IPS-18a (cell line): ENCODE measurements around the gene KEAP1.

ENCODE experiments used
- H3K27ac ChIP-seq: one replicate; pipeline ENCODE4 v1.5.1; 2013; ENCODE audit warnings: low read length
- H3K27me3 ChIP-seq: one replicate; pipeline ENCODE4 v1.6.1; 2013; ENCODE audit warnings: mild to moderate bottlenecking, low read length; ENCODE audit not compliant: control insufficient read depth, insufficient read depth
- H3K36me3 ChIP-seq: one replicate; pipeline ENCODE4 v1.6.1; 2013; ENCODE audit warnings: low read depth, low read length; ENCODE audit not compliant: control insufficient read depth
- H3K4me1 ChIP-seq: one replicate; pipeline ENCODE4 v1.6.1; 2013; ENCODE audit warnings: low read depth, low read length; ENCODE audit not compliant: control insufficient read depth
- H3K4me3 ChIP-seq: one replicate; pipeline ENCODE4 v1.5.1; 2013; ENCODE audit warnings: low read length
- H3K9ac ChIP-seq: one replicate; pipeline ENCODE4 v1.6.1; 2013; ENCODE audit warnings: mild to moderate bottlenecking, low read length, moderate library complexity
- H3K9me3 ChIP-seq: one replicate; pipeline ENCODE4 v1.6.1; 2013; ENCODE audit warnings: low read depth, low read length; ENCODE audit not compliant: control insufficient read depth

Gene KEAP1

DNA sequence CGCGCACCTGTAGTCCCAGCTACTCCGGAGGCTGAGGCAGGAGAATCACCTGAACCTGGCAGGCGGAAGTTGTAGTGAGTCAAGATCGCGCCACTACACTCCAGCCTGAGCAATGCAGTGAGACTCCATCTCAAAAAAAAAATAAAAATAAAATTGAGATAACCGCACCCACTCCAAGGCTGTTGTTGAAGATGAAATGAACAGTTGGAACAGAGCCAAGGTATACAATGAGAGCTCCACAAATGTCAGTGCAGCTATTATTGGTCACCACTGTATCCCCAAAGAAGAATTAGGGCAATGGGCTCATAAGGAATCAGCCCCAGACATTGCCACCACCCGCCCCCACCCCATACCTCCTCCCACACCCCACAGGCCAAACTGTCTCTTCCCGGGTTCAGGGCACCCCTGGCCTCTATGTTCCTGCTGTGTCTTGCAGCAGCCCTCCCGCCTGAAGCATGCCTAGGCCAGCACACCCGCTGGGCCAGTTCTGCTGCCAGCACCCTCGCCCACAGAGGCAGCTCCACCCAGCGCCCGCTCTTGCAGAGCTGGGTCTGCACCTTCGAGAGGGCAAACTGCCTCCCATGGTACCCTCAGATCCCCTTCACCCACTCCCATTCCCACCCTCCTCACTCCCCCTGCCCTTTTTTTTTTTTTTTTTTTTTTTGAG lies 17.6 kb upstream of the KEAP1 start:
- Histone ChIP-seq H3K9me3 (no peaks in the 10 kb centered on the region), H3K27me3 (peaks cover 42% of the 10 kb centered on the region), H3K27ac (no peak overlapping the region), H3K9ac (no peak overlapping the region), H3K4me1 (peaks cover 14% of the 10 kb centered on the region), H3K4me3 (no peak overlapping the region), H3K36me3 (no peaks in the 10 kb centered on the region)

DNA sequence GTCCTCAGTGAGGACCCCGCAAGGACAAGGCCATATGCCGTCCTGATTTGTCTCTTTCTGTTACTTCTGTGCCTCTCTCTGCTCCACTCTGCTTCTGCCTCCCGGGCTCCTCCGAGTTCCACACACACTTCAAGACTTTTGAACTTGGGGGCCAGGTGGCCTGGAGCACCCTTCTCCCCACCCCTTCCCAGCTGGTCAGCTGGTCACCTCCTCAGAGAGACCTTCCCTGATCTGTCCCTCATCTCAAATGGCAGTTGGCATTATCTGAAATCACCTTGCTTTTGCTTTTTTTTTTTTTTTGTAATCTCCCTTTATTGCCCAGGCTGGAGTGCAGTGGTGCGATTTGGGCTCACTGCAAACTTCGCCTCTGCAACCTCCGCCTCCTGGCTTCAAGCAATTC lies 16.3 kb upstream of the KEAP1 start:
- H3K27me3 ChIP-seq: peaks cover 56% of the 10 kb centered on the region
- no peak overlapping the region for H3K27ac ChIP-seq
- H3K9me3 ChIP-seq: no peaks in the 10 kb centered on the region
- no peak overlapping the region for H3K9ac ChIP-seq
- H3K4me3 ChIP-seq: no peak overlapping the region
- H3K4me1 ChIP-seq: peaks cover 14% of the 10 kb centered on the region
- no peaks in the 10 kb centered on the region for H3K36me3 ChIP-seq

DNA sequence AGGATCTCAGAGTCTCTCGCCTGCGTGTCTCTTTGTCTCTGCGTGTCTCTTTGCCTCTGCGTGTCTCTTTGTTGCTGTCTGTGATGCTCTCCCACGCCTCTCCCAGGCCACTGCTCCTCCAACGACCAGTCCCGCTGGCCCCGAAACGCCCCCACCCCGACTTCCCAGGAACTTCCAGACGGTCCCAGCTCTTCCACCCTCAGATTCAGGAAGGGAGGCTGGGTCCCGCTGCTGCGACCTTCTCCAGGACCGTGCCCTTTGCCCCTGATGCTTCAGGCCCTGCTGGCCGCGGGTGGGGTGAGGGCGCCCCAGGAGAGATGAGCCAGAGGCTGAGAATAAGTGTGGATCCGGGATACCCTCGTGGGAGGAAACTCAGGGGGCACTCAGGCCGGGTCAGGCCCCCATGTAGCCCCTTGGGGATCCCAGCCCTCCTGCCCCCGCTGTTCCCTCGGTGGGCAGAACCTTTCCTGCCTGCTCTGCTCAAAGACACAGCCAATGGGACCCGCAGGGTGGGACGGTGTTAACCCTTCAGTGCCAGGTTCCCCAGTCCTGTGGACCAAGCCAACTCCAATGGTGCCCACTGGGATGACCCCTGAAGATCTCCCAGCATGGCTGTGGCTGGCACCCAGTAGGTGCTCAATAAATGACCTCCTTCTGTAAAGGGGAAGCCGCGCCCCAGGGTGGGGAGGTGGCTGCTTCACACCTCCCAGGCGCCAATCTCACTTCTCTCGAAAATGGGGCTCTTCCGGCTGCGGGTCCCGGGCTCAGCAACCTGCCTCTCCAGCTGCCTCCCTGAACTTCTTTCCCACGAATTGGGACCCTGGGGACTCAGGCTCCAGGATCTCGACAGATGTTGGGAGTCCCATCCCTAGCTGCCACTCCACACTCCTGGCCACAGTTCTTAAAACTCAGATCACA lies 15.5 kb upstream of the KEAP1 start:
- H3K27me3 ChIP-seq: peaks cover 63% of the 10 kb centered on the region
- no peak overlapping the region for H3K27ac ChIP-seq
- H3K9ac ChIP-seq: no peak overlapping the region
- no peaks in the 10 kb centered on the region for H3K9me3 ChIP-seq
- H3K4me1 ChIP-seq: peaks cover 14% of the 10 kb centered on the region
- no peaks in the 10 kb centered on the region for H3K36me3 ChIP-seq
- H3K4me3 ChIP-seq: peak overlapping the region; percentile 44

DNA sequence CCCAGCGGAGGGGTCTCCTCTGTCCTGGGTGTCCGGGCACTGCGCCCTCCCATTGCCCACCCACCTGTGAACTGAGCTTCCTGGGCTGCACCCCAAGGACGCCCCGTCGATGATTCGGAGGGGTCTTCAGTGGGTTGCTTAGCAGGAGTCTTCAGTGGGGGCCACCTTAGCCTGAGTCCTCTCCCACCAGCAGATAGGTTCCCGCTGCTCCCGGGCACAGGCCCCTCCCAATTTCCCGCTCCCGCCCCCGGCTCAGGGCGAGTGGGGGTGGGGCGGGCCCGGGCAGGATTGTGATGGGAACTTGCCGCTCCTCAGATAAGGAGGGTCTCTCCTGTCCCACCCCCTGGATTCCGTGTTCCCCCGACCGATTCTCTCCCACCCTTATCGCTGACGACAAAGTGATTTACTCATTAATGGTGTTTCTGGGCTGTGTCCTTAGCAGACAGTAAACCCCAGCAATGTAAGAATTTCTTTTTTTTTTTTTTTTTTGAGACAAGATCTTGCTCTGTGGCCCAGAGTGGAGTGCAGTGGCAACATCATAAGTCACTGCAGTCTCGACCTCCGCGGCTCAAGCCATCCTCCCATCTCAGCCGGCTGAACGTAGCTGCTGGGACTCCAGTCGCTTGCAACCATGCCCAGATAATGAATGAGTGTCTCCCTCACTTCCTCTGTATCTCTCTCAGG lies 14.7 kb upstream of the KEAP1 start:
- peaks cover 14% of the 10 kb centered on the region for H3K4me1 ChIP-seq
- H3K9me3 ChIP-seq: no peaks in the 10 kb centered on the region
- peak overlapping the region; percentile 44 for H3K4me3 ChIP-seq
- H3K9ac ChIP-seq: no peak overlapping the region
- no peak overlapping the region for H3K27ac ChIP-seq
- no peaks in the 10 kb centered on the region for H3K36me3 ChIP-seq
- H3K27me3 ChIP-seq: peaks cover 71% of the 10 kb centered on the region

DNA sequence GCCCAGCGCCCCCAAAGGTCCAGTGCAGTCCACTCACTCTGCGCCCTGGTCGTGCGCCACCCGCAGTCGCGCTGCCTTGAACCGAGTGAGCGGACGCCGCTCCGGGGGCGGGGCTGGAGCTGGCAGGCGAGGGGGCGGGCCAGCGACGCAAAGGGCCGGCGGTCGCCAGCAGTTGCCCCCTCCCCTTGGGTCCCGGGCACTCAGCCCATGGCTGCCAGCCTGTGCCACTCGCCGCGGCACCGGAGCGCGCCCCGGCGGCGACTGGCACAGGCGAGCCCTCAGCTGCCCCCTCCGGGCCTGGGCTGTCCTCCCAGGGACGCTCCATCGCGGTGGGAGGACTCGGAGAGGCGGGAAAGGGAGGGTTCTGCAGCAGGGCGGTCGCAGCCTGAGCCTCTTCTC lies 14.2 kb upstream of the KEAP1 start, which contains the start of gene S1PR5:
Gene S1PR5 (minus strand): TSS at position 87 of the 399 bp plus-strand sequence. CDS start 2,436 bp downstream, outside the sequence.
- Histone ChIP-seq H3K4me1 (peaks cover 14% of the 10 kb centered on the region), H3K36me3 (no peaks in the 10 kb centered on the region), H3K4me3 (peak within 1 kb of the TSS; percentile 44), H3K9me3 (no peaks in the 10 kb centered on the region), H3K9ac (no peak within 1 kb of the TSS), H3K27ac (no peak within 1 kb of the TSS), H3K27me3 (peaks cover 76% of the 10 kb centered on the region)

DNA sequence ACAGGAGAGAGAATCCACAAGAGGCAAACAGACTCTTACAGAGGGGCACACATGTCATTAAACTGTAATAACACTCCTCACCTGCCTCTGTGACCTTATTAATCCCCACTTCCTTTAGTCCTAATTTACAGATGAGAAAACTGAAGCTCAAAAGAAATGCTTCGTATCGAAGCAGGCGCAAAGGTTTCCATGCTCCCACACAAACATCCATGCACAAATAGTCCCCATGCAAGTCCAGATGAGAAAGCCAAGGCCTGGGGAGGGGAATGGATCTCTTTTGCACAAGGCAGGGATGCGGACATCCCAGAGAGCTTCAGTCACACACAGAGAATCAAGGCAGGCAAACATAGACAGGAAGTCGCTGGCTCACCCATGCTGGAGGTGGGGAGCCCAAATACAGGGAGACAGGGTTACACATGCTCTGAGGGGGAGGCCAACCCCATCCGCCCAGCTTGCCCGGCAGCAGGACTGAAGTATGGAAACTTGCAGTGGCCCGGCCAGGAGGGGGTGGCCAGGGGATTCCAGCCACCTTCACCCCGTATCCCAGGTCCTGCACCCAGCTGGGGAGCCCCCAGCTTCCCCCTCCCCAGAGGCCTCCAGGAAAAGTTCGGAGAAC lies 13.6 kb upstream of the KEAP1 start:
- H3K9ac ChIP-seq: no peak overlapping the region
- no peaks in the 10 kb centered on the region for H3K9me3 ChIP-seq
- peak overlapping the region; percentile 44 for H3K4me3 ChIP-seq
- no peak overlapping the region for H3K27ac ChIP-seq
- H3K4me1 ChIP-seq: peaks cover 14% of the 10 kb centered on the region
- peaks cover 76% of the 10 kb centered on the region for H3K27me3 ChIP-seq
- H3K36me3 ChIP-seq: no peaks in the 10 kb centered on the region

DNA sequence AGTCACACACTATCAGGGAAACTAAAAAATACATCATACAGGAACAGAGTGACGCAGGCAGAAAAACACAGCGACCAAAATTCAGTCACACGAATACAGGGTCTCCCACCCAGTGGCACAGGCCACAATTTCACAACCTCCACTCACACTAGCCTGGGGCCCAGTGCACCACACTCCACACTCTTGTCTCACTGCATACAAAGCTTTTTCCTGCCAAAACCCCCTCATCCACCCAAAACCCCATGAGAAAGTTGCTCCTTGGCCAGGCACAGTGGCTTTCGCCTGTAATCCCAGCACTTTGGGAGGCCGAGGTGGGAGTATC lies 12.9 kb upstream of the KEAP1 start:
- peaks cover 76% of the 10 kb centered on the region for H3K27me3 ChIP-seq
- peaks cover 14% of the 10 kb centered on the region for H3K4me1 ChIP-seq
- H3K4me3 ChIP-seq: no peak overlapping the region
- H3K9ac ChIP-seq: no peak overlapping the region
- H3K27ac ChIP-seq: no peak overlapping the region
- no peaks in the 10 kb centered on the region for H3K36me3 ChIP-seq
- no peaks in the 10 kb centered on the region for H3K9me3 ChIP-seq

DNA sequence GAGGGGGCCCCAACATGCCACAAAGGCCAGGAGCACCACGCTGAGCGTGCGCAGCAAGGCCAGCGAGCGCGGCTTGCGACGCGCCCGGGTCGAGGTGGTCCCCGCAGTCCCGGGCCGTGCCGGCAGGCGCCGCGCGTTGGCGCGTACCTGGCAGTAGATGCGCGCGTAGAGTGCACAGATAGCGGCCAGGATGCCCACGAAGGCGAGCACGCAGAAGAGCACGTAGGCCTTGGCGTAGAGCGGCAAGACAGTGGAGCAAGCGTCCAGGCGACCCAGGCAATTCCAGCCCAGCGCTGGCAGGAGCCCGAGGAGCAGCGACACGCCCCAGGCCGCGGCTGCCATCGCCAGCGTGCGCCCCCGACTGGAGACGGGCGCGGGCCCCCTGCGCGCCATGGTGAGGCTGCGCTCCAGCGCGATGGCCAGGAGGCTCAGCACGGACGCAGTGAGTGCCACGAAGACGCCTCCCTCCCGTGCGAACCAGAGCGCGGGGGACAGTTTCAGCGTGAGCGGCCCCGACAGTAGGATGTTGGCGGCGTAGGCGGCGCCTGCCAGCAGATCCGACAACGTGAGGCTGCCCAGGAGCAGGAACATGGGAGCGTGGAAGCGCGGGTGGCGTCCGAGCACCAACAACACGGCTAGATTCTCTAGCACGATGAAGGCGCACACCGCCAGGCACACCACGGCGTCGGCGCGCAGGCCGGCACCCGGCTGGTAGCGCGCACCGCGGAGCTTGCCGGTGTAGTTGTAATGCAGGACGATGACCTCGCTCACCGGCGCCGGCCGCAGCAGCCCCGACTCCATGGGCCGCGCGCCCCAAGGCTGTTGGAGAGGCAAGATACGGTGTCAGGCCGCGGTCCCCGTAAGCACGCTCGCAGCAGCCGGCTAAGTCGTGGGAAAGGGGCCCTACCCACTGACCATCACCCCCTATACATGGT lies 11.3 kb upstream of the KEAP1 start:
- Histone ChIP-seq H3K9ac (no peak overlapping the region), H3K27ac (no peak overlapping the region), H3K36me3 (no peaks in the 10 kb centered on the region), H3K27me3 (peaks cover 69% of the 10 kb centered on the region), H3K4me3 (peak overlapping the region; percentile 22), H3K9me3 (no peaks in the 10 kb centered on the region), H3K4me1 (peaks cover 17% of the 10 kb centered on the region)

DNA sequence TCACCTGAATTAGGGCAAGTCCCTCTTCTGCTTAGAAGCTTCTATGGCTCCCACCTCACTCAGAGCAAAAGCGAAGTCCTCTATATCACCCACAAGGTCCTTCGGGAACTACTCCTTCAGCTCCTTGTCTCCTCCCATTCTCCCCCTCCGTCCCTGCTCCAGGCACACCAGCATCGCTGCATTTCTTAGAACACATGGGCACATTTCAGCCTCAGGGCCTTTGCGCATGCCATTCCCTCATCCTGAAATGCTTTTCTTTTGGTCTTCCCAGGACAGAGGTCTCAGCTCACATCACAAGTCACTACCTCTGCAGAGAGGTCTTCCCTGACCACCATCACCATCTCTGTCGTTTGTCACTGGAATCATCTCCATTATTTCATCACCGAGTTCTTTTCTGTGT lies 10.1 kb upstream of the KEAP1 start:
- Histone ChIP-seq H3K27me3 (peaks cover 56% of the 10 kb centered on the region), H3K27ac (no peak overlapping the region), H3K9ac (no peak overlapping the region), H3K9me3 (no peaks in the 10 kb centered on the region), H3K4me1 (peaks cover 11% of the 10 kb centered on the region), H3K4me3 (no peak overlapping the region), H3K36me3 (no peaks in the 10 kb centered on the region)

DNA sequence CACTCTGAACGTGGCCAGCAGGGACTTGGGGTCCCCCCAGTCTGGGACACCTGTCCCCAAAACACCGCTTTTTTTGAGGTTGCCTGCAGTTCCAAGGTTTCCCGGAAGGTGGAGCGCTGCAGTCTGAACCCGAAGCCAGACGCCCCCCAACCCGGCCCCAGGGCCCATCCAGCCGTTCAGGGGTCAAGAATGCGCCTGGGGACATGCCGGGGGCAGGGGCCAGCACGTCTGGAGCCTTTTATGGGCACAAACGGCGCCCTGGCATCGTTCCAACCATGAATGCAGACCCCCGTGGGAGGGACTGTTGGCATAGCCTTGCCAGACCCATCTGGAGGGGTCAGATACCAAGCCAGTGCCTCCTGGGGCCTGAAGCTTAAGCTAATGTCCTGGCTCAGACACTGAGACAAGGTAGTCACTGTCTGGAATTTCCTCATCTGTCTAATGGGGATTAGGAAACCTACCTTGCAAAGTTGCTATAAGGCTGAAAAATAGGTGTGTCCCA lies 7.2 kb upstream of the KEAP1 start:
- Histone ChIP-seq H3K36me3 (no peaks in the 10 kb centered on the region), H3K9ac (no peak overlapping the region), H3K27me3 (peaks cover 29% of the 10 kb centered on the region), H3K4me3 (no peak overlapping the region), H3K27ac (no peak overlapping the region), H3K4me1 (peaks cover 3% of the 10 kb centered on the region), H3K9me3 (no peaks in the 10 kb centered on the region)
